GM21423 (cell line): ENCODE results near the gene KERA.

Experiments used
- ATAC-seq: cut with Tn5 transposase; IDR thresholded peaks from one replicate; pipeline ENCODE4 v1.9.1; 2021; ENCODE audit warnings: mild to moderate bottlenecking, moderate library complexity; ENCODE audit not compliant: unreplicated experiment

KERA gene

GRCh38 chr12:91074154-91074709 lies 16.4 kb upstream of the KERA start:
- no peak for ATAC-seq

- no peak for ATAC-seq
Measured at GRCh38 chr12:91073426-91073825, 15.6 kb upstream of the KERA start.

GRCh38 chr12:91072931-91073330 lies 15.1 kb upstream of the KERA start:
- ATAC-seq: no peak

GRCh38 chr12:91070936-91071335 lies 13.1 kb upstream of the KERA start:
- ATAC-seq: no peak

GRCh38 chr12:91065396-91065795 lies 7.6 kb upstream of the KERA start:
- ATAC-seq: no peak

- no peak for ATAC-seq
Measured at GRCh38 chr12:91064640-91065039, 6.8 kb upstream of the KERA start.

- no peak for ATAC-seq
Measured at GRCh38 chr12:91061091-91061490, 3.3 kb upstream of the KERA start.

GRCh38 chr12:91059211-91059610 lies 1.4 kb upstream of the KERA start:
- no peak for ATAC-seq

GRCh38 chr12:91058786-91059185 lies 962 bp upstream of the KERA start:
- ATAC-seq: no peak

GRCh38 chr12:91056488-91056887 lies 1.3 kb downstream of the KERA start:
- no peak for ATAC-seq

GRCh38 chr12:91055976-91056375 lies 1.8 kb downstream of the KERA start:
- no peak for ATAC-seq

- no peak for ATAC-seq
Measured at GRCh38 chr12:91053951-91054715, 3.7 kb downstream of the KERA start.

- ATAC-seq: no peak
Measured at GRCh38 chr12:91052026-91052425, 5.8 kb downstream of the KERA start.

GRCh38 chr12:91044586-91044985 lies 13.2 kb downstream of the KERA start:
- no peak for ATAC-seq

GRCh38 chr12:91043408-91043807 lies 14.4 kb downstream of the KERA start:
- ATAC-seq: no peak

GRCh38 chr12:91040096-91040755 lies 17.6 kb downstream of the KERA start:
- no peak for ATAC-seq

- ATAC-seq: no peak
Measured at GRCh38 chr12:91037276-91037675, 20.5 kb downstream of the KERA start.

- ATAC-seq: no peak
Measured at GRCh38 chr12:91033251-91033650, 24.6 kb downstream of the KERA start.

GRCh38 chr12:91023326-91024004 lies 34.4 kb downstream of the KERA start:
- ATAC-seq: peak; percentile 79

GRCh38 chr12:91021076-91021475 lies 36.7 kb downstream of the KERA start:
- no peak for ATAC-seq

GRCh38 chr12:91019455-91019854 lies 38.4 kb downstream of the KERA start:
- no peak for ATAC-seq
